Activated CD8-positive, alpha-beta memory T cell treated with anti-CD3 and anti-CD28 coated beads, Interleukin-2, amount 10 ng/mL, durations not matched to agents 7 days and 5 days (primary cell): Measurements from ENCODE around the gene STARD6. TPM values are rescaled to one million over a fixed set of nuclear protein-coding genes. Genes with fewer than 3 reads are reported as not detected.

Experiments
- ATAC-seq: fragments of 150-1000 bp; cut with Tn5 transposase; one replicate; pipeline ENCODE4 v1.10.0; 2021; ENCODE audit warnings: moderate library complexity
- CTCF ChIA-PET: fragments of 350-600 bp; sonication (Branson Sonifier 250); formaldehyde crosslinking; loops from one replicate; lab custom pipeline; 2021; ENCODE audit warnings: antibody characterized with exemption; lab: Charles Lee
- DNase-seq: peaks from one replicate; pipeline ENCODE4 v3.0.0-alpha.2; 2020
- H3K27ac Mint-ChIP-seq: one replicate; pipeline ENCODE4 v1.8.0; 2021; ENCODE audit warnings: mild to moderate bottlenecking, mixed read lengths
- H3K27me3 Mint-ChIP-seq: one replicate; pipeline ENCODE4 v1.8.0; 2021; ENCODE audit warnings: mixed read lengths
- H3K36me3 Mint-ChIP-seq: one replicate; pipeline ENCODE4 v1.8.0; 2021; ENCODE audit warnings: mild to moderate bottlenecking, mixed read lengths
- H3K4me1 Mint-ChIP-seq: one replicate; pipeline ENCODE4 v1.8.0; 2021; ENCODE audit warnings: mixed read lengths
- H3K4me3 Mint-ChIP-seq: one replicate; pipeline ENCODE4 v1.8.0; 2021; ENCODE audit warnings: mild to moderate bottlenecking, moderate library complexity, mixed read lengths
- H3K9me3 Mint-ChIP-seq: one replicate; pipeline ENCODE4 v1.8.0; 2022; ENCODE audit warnings: low read depth, mixed read lengths
- total RNA-seq, 2 experiments: library from RNA; stranded (reverse); gene quantifications; one replicate each; pipeline ENCODE4 v1.2.3, GENCODE V29; 2021

The STARD6 gene
- total RNA-seq, 2 experiments from 2014 or later, result 0.20 to 0.61 TPM

GRCh38 chr18:54277899-54278298 lies 79.8 kb downstream of the STARD6 start:
- Mint-ChIP-seq H3K9me3 (no peaks in the 10 kb centered on the region), H3K36me3 (peaks cover 34% of the 10 kb centered on the region), H3K4me1 (peaks cover 17% of the 10 kb centered on the region), H3K27me3 (no peaks in the 10 kb centered on the region), H3K27ac (no peak overlapping the region), H3K4me3 (no peak overlapping the region)
- ATAC-seq, result no peak
- CTCF ChIA-PET, result no interaction called here
- DNase-seq, result no peak

Other genes with a start within 250 kb of the STARD6 start
- gene MBD2, start 133.2 kb downstream of the STARD6 start, total RNA-seq, result 100 to 1,000 TPM; 148 to 178 TPM
- 10 to 100 TPM; 10.2 to 12.3 TPM for gene POLI, start 88.3 kb downstream of the STARD6 start, total RNA-seq
- gene C18orf54, start within 50 bp of the STARD6 start, total RNA-seq, result 10 to 100 TPM; 13.9 to 16.4 TPM
- not detected for gene DYNAP, start 233.4 kb upstream of the STARD6 start, total RNA-seq